Stimulated activated CD8-positive, alpha-beta memory T cell treated with anti-CD3 and anti-CD28 coated beads, Interleukin-15, amount 100 ng/mL, for 4 hours (primary cell): ENCODE measurements around the gene CCDC102A.
"Not testable (repeated sequence)": the region's sequence is repeated elsewhere in the genome, so short reads cannot be mapped to it uniquely, and the experiment has no call there.

Experiments
- DNase-seq, 2 donors: peaks; one replicate each; pipeline ENCODE4 v3.0.0-alpha.2; 2020; ENCODE audit warnings: low read depth in 2 of 2

The CCDC102A gene

GRCh38 chr16:57536306-57537193, at the start of gene CCDC102A:
TSS of gene CCDC102A (minus strand) at chr16:57536571. CDS start at chr16:57529177, 7,394 bp downstream.
- DNase-seq, result no peak

- no peak for DNase-seq
These were observed 48.8 kb upstream of the CCDC102A start for GRCh38 chr16:57585051-57585687.

GRCh38 chr16:57579361-57579665, 42.9 kb upstream of the CCDC102A start:
- no peak for DNase-seq

GRCh38 chr16:57578521-57579360, 42.4 kb upstream of the CCDC102A start:
- DNase-seq, result no peak

- DNase-seq, result no peak
These were observed 41.4 kb upstream of the CCDC102A start for GRCh38 chr16:57577691-57578224.

GRCh38 chr16:57577214-57577613, 40.8 kb upstream of the CCDC102A start:
- no peak for DNase-seq

- peak; percentile 57 to 59 for DNase-seq
These were observed 40.1 kb upstream of the CCDC102A start for GRCh38 chr16:57576429-57576870.

- no peak for DNase-seq
These were observed 39.3 kb upstream of the CCDC102A start for GRCh38 chr16:57575468-57576277.

- DNase-seq, result no peak
These were observed 38.5 kb upstream of the CCDC102A start for GRCh38 chr16:57574646-57575467.

GRCh38 chr16:57574086-57574485, 37.7 kb upstream of the CCDC102A start:
- DNase-seq, result no peak

GRCh38 chr16:57572978-57573728, 36.8 kb upstream of the CCDC102A start:
- no peak for DNase-seq

GRCh38 chr16:57571098-57571497, 34.7 kb upstream of the CCDC102A start:
- DNase-seq, result no peak

- DNase-seq, result no peak
These were observed 34.1 kb upstream of the CCDC102A start for GRCh38 chr16:57570301-57571070.

- no peak for DNase-seq
These were observed 33.1 kb upstream of the CCDC102A start for GRCh38 chr16:57569306-57569946.

GRCh38 chr16:57568772-57569171, 32.4 kb upstream of the CCDC102A start:
- not testable (repeated sequence) for DNase-seq

- DNase-seq, result no peak
These were observed 31.9 kb upstream of the CCDC102A start for GRCh38 chr16:57568173-57568678.

GRCh38 chr16:57567691-57568090, 31.3 kb upstream of the CCDC102A start:
- no peak for DNase-seq

- DNase-seq, result no peak
These were observed 30.1 kb upstream of the CCDC102A start for GRCh38 chr16:57566436-57566835.
